ENCODE results near the gene CREB3L2. TPM values are rescaled to one million over a fixed set of nuclear protein-coding genes. Genes with fewer than 3 reads are reported as not detected.

The CREB3L2 gene
- total and polyA plus RNA-seq, 2 of the 4 experiments (the other 2 are of a cell fraction) = 42.3 to 57.9 TPM

GRCh38 chr7:137886746-137887145, 115.1 kb downstream of the CREB3L2 start:
- CTCF ChIA-PET = interaction anchor here (1.6 kb wide), 1 partner anchor 230 kb away, joined by 5 read pairs; no protein-coding TSS in a partner anchor
- dilution Hi-C loops (cut with HindIII; ENCODE audit: low sequenced_read_pairs, unreplicated experiment) = no loop called here
- Histone ChIP-seq H3K4me1 (ENCODE audit: control insufficient read depth, insufficient read depth, low read length) (peaks cover 11% of the 10 kb centered on the region), H2BK5ac (ENCODE audit: low read depth, low read length, poor library complexity, severe bottlenecking) (no peak overlapping the region), H3K4ac (ENCODE audit: low read depth, low read length) (no peak overlapping the region), H2BK20ac (ENCODE audit: low read depth, low read length) (peak overlapping the region; percentile 18; the same call in 1 of the 2 replicates), H3K18ac (ENCODE audit: low read depth, low read length) (peak overlapping the region; percentile 5; the same call in 1 of the 2 replicates), H4K20me1 (ENCODE audit: insufficient read depth, low read length) (peaks cover 10% of the 10 kb centered on the region), H3K9me3 (ENCODE audit: control insufficient read depth, insufficient read depth, low read length) (peaks cover 3% of the 10 kb centered on the region; the same call in 1 of the 2 replicates), H3K79me1 (ENCODE audit: low read depth in 1 of 2, low read length in 2 of 2) (peaks cover 18 to 66% of the 10 kb centered on the region in 2 experiments), H3K36me3 (ENCODE audit: control insufficient read depth, insufficient read depth, low read length) (peaks cover 50% of the 10 kb centered on the region), H3K4me3 (ENCODE audit: insufficient read depth, low read depth, low read length) (no peak overlapping the region), H3K56ac (ENCODE audit: extremely low read depth, insufficient read depth, low read length) (no peak overlapping the region), H3K23ac (ENCODE audit: low read depth, low read length) (no peak overlapping the region), H2AK9ac (replicated peaks; ENCODE audit: low read depth, low read length, poor library complexity) (no peak overlapping the region), H2BK120ac (ENCODE audit: low read depth, low read length) (peak overlapping the region; percentile 35; the same call in 1 of the 2 replicates), H3K9me1 (ENCODE audit: insufficient read depth, low read length) (peaks cover 18% of the 10 kb centered on the region), H2AK5ac (ENCODE audit: low read depth, low read length) (no peak overlapping the region), H3K4me2 (ENCODE audit: low read depth, low read length) (no peak overlapping the region), H4K91ac (ENCODE audit: insufficient read depth, low read depth, low read length) (no peak overlapping the region), H3K27ac (ENCODE audit: insufficient read depth, low read length) (no peak overlapping the region), H2BK15ac (ENCODE audit: low read depth, low read length) (no peak overlapping the region), H4K5ac (ENCODE audit: low read depth, low read length) (no peak overlapping the region), H3K9ac (ENCODE audit: low read depth, low read length) (no peak overlapping the region), H3K27me3 (ENCODE audit: control insufficient read depth, insufficient read depth, low read length) (no peaks in the 10 kb centered on the region), H3K14ac (replicated peaks; ENCODE audit: low read depth, low read length) (peak overlapping the region; percentile 69; the same call in 1 of the 2 replicates), H4K8ac (ENCODE audit: low read depth in 2 of 2, low read length in 2 of 2) (no peak overlapping the region; a peak in 1 of 4 replicates), H2AFZ (replicated peaks; ENCODE audit: low read length, poor library complexity) (no peak overlapping the region)
- ATAC-seq (ENCODE audit: low read depth) (peak; percentile 16; the same call in 1 of the 2 replicates), DNase-seq (peak; percentile 55)
- in situ Hi-C loops (cut with MboI; ENCODE audit: low sequenced_read_pairs) = no loop called here
- TF ChIP-seq NFE2L2 (IDR thresholded peaks at IDR 0.05; ENCODE audit: low read depth, low read length) (no peak), SMC3 (IDR thresholded peaks at IDR 0.05; ENCODE audit: low read depth, low read length) (no peak), MXI1 (IDR thresholded peaks at IDR 0.05; ENCODE audit: borderline replicate concordance, low read depth, low read length) (no peak), ELK1 (IDR thresholded peaks at IDR 0.05; ENCODE audit: borderline replicate concordance, low read depth, low read length) (no peak)
- no TSS peak for BruUV-seq (replicated peaks)
- POLR2A ChIA-PET (ENCODE audit: unreplicated experiment) = interaction anchor here (0.6 kb wide), 1 partner anchor 930 kb away, joined by 3 read pairs; no protein-coding TSS in a partner anchor
- intact Hi-C loops (cut with micrococcal nuclease) = no loop called here
- WGBS, 2 experiments (ENCODE audit: extremely low coverage in 2 of 2, insufficient read length in 1 of 2) = no CpG with 5 or more reads among the region's 2 CpGs
